GM18505 (cell line): ENCODE measurements around the gene FBN2.
A peak's percentile ranks its signal among the peaks of the same experiment; 100 is the strongest.
"Not testable (repeated sequence)": the region's sequence is repeated elsewhere in the genome, so short reads cannot be mapped to it uniquely, and the experiment has no call there.

Experiments
- ATAC-seq: cut with Tn5 transposase; IDR thresholded peaks from one replicate; pipeline ENCODE4 v1.9.1; 2021; ENCODE audit not compliant: unreplicated experiment
- POLR2A ChIP-seq: IDR thresholded peaks from 4 replicates; pipeline ENCODE4 v1.6.1; 2011; ENCODE audit warnings: borderline replicate concordance; ENCODE audit not compliant: insufficient read depth, insufficient read length; ENCODE audit errors: extremely low read depth

The FBN2 gene

GRCh38 chr5:128455841-128456361 is 82.1 kb downstream of the FBN2 start:
- ATAC-seq: no peak
- TF ChIP-seq POLR2A: no peak

GRCh38 chr5:128453121-128453520 is 84.9 kb downstream of the FBN2 start:
- TF ChIP-seq POLR2A: no peak
- no peak for ATAC-seq

- ATAC-seq: not testable (repeated sequence)
Measured at GRCh38 chr5:128447224-128447623, 90.8 kb downstream of the FBN2 start.

- no peak for TF ChIP-seq POLR2A
- no peak for ATAC-seq
Measured at GRCh38 chr5:128441941-128442350, 96.1 kb downstream of the FBN2 start.

GRCh38 chr5:128441165-128441564 is 96.9 kb downstream of the FBN2 start:
- no peak for ATAC-seq
- TF ChIP-seq POLR2A: no peak

- TF ChIP-seq POLR2A: no peak
- ATAC-seq: no peak
Measured at GRCh38 chr5:128436749-128437188, 101.3 kb downstream of the FBN2 start.

- TF ChIP-seq POLR2A: no peak
- no peak for ATAC-seq
Measured at GRCh38 chr5:128435861-128436260, 102.2 kb downstream of the FBN2 start.

GRCh38 chr5:128434993-128435392 is 103.1 kb downstream of the FBN2 start:
- ATAC-seq: no peak
- TF ChIP-seq POLR2A: no peak

GRCh38 chr5:128432913-128433440 is 105.1 kb downstream of the FBN2 start:
- no peak for TF ChIP-seq POLR2A
- ATAC-seq: no peak

GRCh38 chr5:128427921-128428320 is 110.1 kb downstream of the FBN2 start:
- no peak for TF ChIP-seq POLR2A
- ATAC-seq: no peak

GRCh38 chr5:128426090-128426534 is 111.9 kb downstream of the FBN2 start:
- ATAC-seq: peak; percentile 49
- no peak for TF ChIP-seq POLR2A

- no peak for TF ChIP-seq POLR2A
- ATAC-seq: no peak
Measured at GRCh38 chr5:128424646-128425045, 113.4 kb downstream of the FBN2 start.

GRCh38 chr5:128422612-128423011 is 115.4 kb downstream of the FBN2 start:
- no peak for TF ChIP-seq POLR2A
- no peak for ATAC-seq

- ATAC-seq: no peak
- TF ChIP-seq POLR2A: no peak
Measured at GRCh38 chr5:128414469-128414868, 123.6 kb downstream of the FBN2 start.

GRCh38 chr5:128413356-128413755 is 124.7 kb downstream of the FBN2 start:
- no peak for ATAC-seq

More at GRCh38 chr5:128413356-128413755, 124.7 kb downstream of the FBN2 start:
- no peak for TF ChIP-seq POLR2A
